GM12878 (cell line): ENCODE results near the gene TMEM252. TPM values are rescaled to one million over a fixed set of nuclear protein-coding genes. Genes with fewer than 3 reads are reported as not detected.

Experiments used
- ATAC-seq: fragments of 200-7000 bp; cut with Tn5 transposase; 3 replicates; pipeline ENCODE4 v1.9.1; 2020; ENCODE audit warnings: mild to moderate bottlenecking, moderate library complexity
- BruUV-seq: library from RNA; stranded (reverse); fragments of 400-500 nt; replicated peaks from 2 replicates; lab custom pipeline; 2021; lab: Mats Ljungman, UMichigan
- CTCF ChIA-PET: fragments of 300-600 bp; sonication (Branson Sonifier 250); formaldehyde crosslinking; extraction: SDS; loops from one replicate; lab custom pipeline; 2021; ENCODE audit warnings: inconsistent platforms; lab: Yijun Ruan, JAX
- POLR2A ChIA-PET: fragments of 350-600 bp; formaldehyde crosslinking; extraction: SDS; loops from one replicate; lab custom pipeline; 2021; ENCODE audit warnings: inconsistent platforms; lab: Charles Lee
- RAD21 ChIA-PET: fragments of 300-600 bp; sonication (Branson Sonifier 250); formaldehyde crosslinking; loops from one replicate; lab custom pipeline; 2023; ENCODE audit warnings: antibody characterized with exemption; ENCODE audit not compliant: unreplicated experiment; lab: Charles Lee
- SMC1A ChIA-PET: fragments of 300-600 bp; sonication (Branson Sonifier 250); formaldehyde crosslinking; loops from one replicate; lab custom pipeline; 2023; ENCODE audit not compliant: unreplicated experiment, uncharacterized antibody; lab: Charles Lee
- DNase-seq: peaks from one replicate; pipeline ENCODE4 v3.0.0-alpha.2; 2011; ENCODE audit warnings: low read depth, low spot score
- FAIRE-seq: peaks from 3 replicates; lab custom pipeline; 2011; peaks lifted over from hg19 to GRCh38; lab: Jason Lieb, UNC
- H2AFZ ChIP-seq: 2 replicates; pipeline ENCODE4 v1.6.0; 2011; ENCODE audit warnings: low read depth, low read length, control low read depth; ENCODE audit not compliant: control insufficient read depth
- H3K27ac ChIP-seq: 2 replicates; pipeline ENCODE4 v1.5.1; 2011; ENCODE audit warnings: control low read depth; ENCODE audit not compliant: control insufficient read depth, insufficient read depth
- H3K27me3 ChIP-seq, 2 experiments: replicated peaks in 1 of 2; 2 replicates each; pipeline versions ENCODE4 v1.6.0 to v1.6.1; 2011; ENCODE audit warnings: low read length in 1 of 2; ENCODE audit not compliant: control insufficient read depth in 2 of 2, insufficient read depth in 2 of 2
- H3K36me3 ChIP-seq, 2 experiments: 2 replicates each; pipeline ENCODE4 v1.5.1; 2011; ENCODE audit warnings: low read length in 1 of 2; ENCODE audit not compliant: control insufficient read depth in 2 of 2, insufficient read depth in 2 of 2
- H3K4me1 ChIP-seq: 2 replicates; pipeline ENCODE4 v1.6.1; 2011; ENCODE audit warnings: mild to moderate bottlenecking, low read length, moderate library complexity, mixed read lengths; ENCODE audit not compliant: control insufficient read depth, insufficient read depth
- H3K4me2 ChIP-seq: 2 replicates; pipeline ENCODE4 v1.6.0; 2011; ENCODE audit warnings: control low read depth; ENCODE audit not compliant: control insufficient read depth, insufficient read depth
- H3K4me3 ChIP-seq: fragments of 200-600 bp; sonication (generic); 2 replicates; pipeline ENCODE4 v1.5.1; 2016
- H3K79me2 ChIP-seq: 2 replicates; pipeline ENCODE4 v1.6.0; 2011; ENCODE audit warnings: low read length; ENCODE audit not compliant: control insufficient read depth, insufficient read depth
- H3K9ac ChIP-seq: 2 replicates; pipeline ENCODE4 v1.8.0; 2011; ENCODE audit warnings: low read length, control low read depth, mixed read lengths; ENCODE audit not compliant: control insufficient read depth, insufficient read depth
- H3K9me3 ChIP-seq: replicated peaks from 3 replicates; pipeline ENCODE4 v1.5.1; 2011; ENCODE audit warnings: mild to moderate bottlenecking, low read length; ENCODE audit not compliant: control insufficient read depth, insufficient read depth
- H4K20me1 ChIP-seq: 2 replicates; pipeline ENCODE4 v1.6.0; 2011; ENCODE audit not compliant: control insufficient read depth, insufficient read depth
- BHLHE40 ChIP-seq, 2 experiments: fragments of 450-650 bp in 1 of 2; IDR thresholded peaks; 2 replicates each; pipeline ENCODE4 v1.6.1; 2011 to 2017; ENCODE audit warnings: low read depth in 2 of 2, borderline replicate concordance in 1 of 2, improper control_type of control experiment in 1 of 2, low read length in 1 of 2, mild to moderate bottlenecking in 1 of 2
- CBFB ChIP-seq: IDR thresholded peaks from 2 replicates; pipeline ENCODE4 v1.6.1; 2016; ENCODE audit warnings: antibody characterized with exemption, low read depth
- CREB1 ChIP-seq: IDR thresholded peaks from 2 replicates; pipeline ENCODE4 v1.6.1; 2012; ENCODE audit warnings: low read depth, mild to moderate bottlenecking, inconsistent platforms
- DPF2 ChIP-seq: fragments of 450-650 bp; IDR thresholded peaks from 2 replicates; pipeline ENCODE4 v1.6.1; 2017; ENCODE audit warnings: mild to moderate bottlenecking
- KDM1A ChIP-seq: fragments of 200-600 bp; sonication (generic); IDR thresholded peaks from 2 replicates; pipeline ENCODE4 v1.6.1; 2016; ENCODE audit warnings: borderline replicate concordance
- LARP7 ChIP-seq: fragments of 450-650 bp; IDR thresholded peaks from 2 replicates; pipeline ENCODE4 v1.6.1; 2017; ENCODE audit warnings: mild to moderate bottlenecking
- MEF2A ChIP-seq: IDR thresholded peaks from 2 replicates; pipeline ENCODE4 v1.6.1; 2011; ENCODE audit warnings: low read depth, mild to moderate bottlenecking, low read length, moderate library complexity; ENCODE audit not compliant: insufficient read depth
- MTA3 ChIP-seq: IDR thresholded peaks from 2 replicates; pipeline ENCODE4 v1.6.1; 2012; ENCODE audit warnings: low read length, inconsistent platforms, borderline replicate concordance
- NFYA ChIP-seq: IDR thresholded peaks from 2 replicates; pipeline ENCODE4 v1.6.1; 2011; ENCODE audit warnings: low read depth, mild to moderate bottlenecking, low read length, improper control_type of control experiment, borderline replicate concordance
- NFYB ChIP-seq: IDR thresholded peaks from 2 replicates; pipeline ENCODE4 v1.6.1; 2011; ENCODE audit warnings: low read depth, mild to moderate bottlenecking, low read length, improper control_type of control experiment, moderate library complexity; ENCODE audit not compliant: insufficient read depth
- RBBP5 ChIP-seq: fragments of 200-600 bp; sonication (generic); conservative IDR thresholded peaks from 2 replicates; pipeline ENCODE4 v1.6.1; 2016
- RUNX3 ChIP-seq: IDR thresholded peaks from 2 replicates; pipeline ENCODE4 v1.6.1; 2012; ENCODE audit warnings: low read length, inconsistent platforms
- WRNIP1 ChIP-seq: IDR thresholded peaks from 2 replicates; pipeline ENCODE4 v1.6.1; 2011; ENCODE audit warnings: low read depth, low read length, improper control_type of control experiment, borderline replicate concordance
- WGBS: methylation state at CpG from one replicate; pipeline ENCODE4 v1.1.6; 2016; ENCODE audit warnings: low lambda C conversion rate; ENCODE audit not compliant: insufficient replicate concordance, insufficient coverage; ENCODE audit errors: missing lambda C conversion rate; 5-methylcytosine and 5-hydroxymethylcytosine counted together
- in situ Hi-C: fragments of 300-500 bp; cut with MboI; formaldehyde crosslinking; loops from 9 replicates; pipeline ENCODE4 v1.14.3; 2018; ENCODE audit warnings: mixed read lengths
- intact Hi-C: fragments of 100-400 bp; cut with micrococcal nuclease; formaldehyde crosslinking; loops from one replicate; pipeline ENCODE4 v1.14.2; 2022; ENCODE audit not compliant: unreplicated experiment
- polyA plus RNA-seq, 11 experiments: library from polyadenylated mRNA; depleted of rRNA in 4 of 11; unstranded in 6 of 11; stranded (reverse) in 5 of 11; fragments of >200 nt; fragmentation: Nextera tagmentation in 4 of 11; fragmentation: Illumina TruSeq in 1 of 11; extraction: Ambion mirVana in 4 of 11; extraction: Trizol in 1 of 11; gene quantifications; 1 replicate in 1 of 11; 2 replicates in 10 of 11; pipeline versions ENCODE4 v1.2.1 to v1.2.3, GENCODE V29; 2011 to 2016; ENCODE audit warnings: inconsistent platforms in 2 of 11, missing spikeins in 2 of 11, low read depth in 1 of 11
- total RNA-seq, 4 experiments: library from RNA; depleted of rRNA in 3 of 4; stranded (reverse); fragments of >200 nt in 3 of 4; fragmentation: Illumina TruSeq in 1 of 4; extraction: Trizol in 1 of 4; gene quantifications; 2 replicates each; pipeline versions ENCODE4 v1.2.1 to v1.2.3, GENCODE V29; 2013 to 2021
- TF ChIP-seq, protein P1 (sequence below): IDR thresholded peaks from 2 replicates; pipeline ENCODE4 v1.6.1; 2011; ENCODE audit warnings: low read depth, low read length, improper control_type of control experiment, borderline replicate concordance
- TF ChIP-seq, protein P2 (sequence below): IDR thresholded peaks from 2 replicates; pipeline ENCODE4 v1.6.1; 2011; ENCODE audit warnings: borderline replicate concordance, low read depth, mild to moderate bottlenecking, moderate library complexity, low read length; ENCODE audit not compliant: insufficient read depth, poor library complexity, severe bottlenecking
- TF ChIP-seq, protein P3 (sequence below): fragments of 450-650 bp; IDR thresholded peaks from 2 replicates; pipeline ENCODE4 v1.6.1; 2016; ENCODE audit warnings: mild to moderate bottlenecking

Gene TMEM252
- total and polyA plus RNA-seq, 10 of the 15 experiments (the other 5 are each of a cell fraction or from before 2014, with no cell fraction given), result not detected

DNA sequence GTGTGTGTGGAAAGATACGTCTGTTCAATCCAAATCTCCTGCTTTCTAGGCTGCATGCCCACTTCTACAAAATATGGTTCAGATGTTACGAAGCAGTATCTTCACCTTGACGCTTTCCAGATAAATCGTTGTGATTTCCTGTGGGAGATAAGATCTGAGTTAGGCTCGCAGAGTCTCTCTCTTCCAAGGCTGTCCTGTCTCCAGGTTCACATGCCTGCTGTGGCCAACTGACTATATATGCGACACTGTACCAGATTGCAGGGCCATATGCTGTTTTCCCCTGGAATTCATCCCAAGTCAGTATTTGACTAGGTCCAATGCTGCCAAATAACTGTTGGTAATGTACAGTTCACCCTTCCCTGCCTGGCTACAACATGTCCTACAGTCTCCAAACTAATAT, 47.9 kb downstream of the TMEM252 start:
- Histone ChIP-seq H3K79me2 (no peaks in the 10 kb centered on the region), H3K4me1 (no peaks in the 10 kb centered on the region), H4K20me1 (no peaks in the 10 kb centered on the region), H3K9me3 (no peaks in the 10 kb centered on the region), H3K27ac (no peak overlapping the region), H2AFZ (no peak overlapping the region), H3K9ac (no peak overlapping the region), H3K27me3 (peaks cover 2 to 11% of the 10 kb centered on the region in 2 experiments; a peak in 3 of 4 replicates), H3K4me2 (no peak overlapping the region), H3K36me3 (no peaks in the 10 kb centered on the region), H3K4me3 (no peak overlapping the region)
- no peak for DNase-seq
- FAIRE-seq, result no peak
- intact Hi-C loops (no loop called here), in situ Hi-C loops (no loop called here)
- ATAC-seq, result no peak
- SMC1A ChIA-PET, result no interaction called here
- 35% methylated on average over 6 of the region's 6 CpGs for whole genome bisulfite sequencing
- no TSS peak for BruUV-seq
- CTCF ChIA-PET, result no interaction called here
- no peak for TF ChIP-seq MEF2A
- TF ChIP-seq DPF2, result no peak
- TF ChIP-seq NFYA, result no peak
- TF ChIP-seq, protein P1, sequence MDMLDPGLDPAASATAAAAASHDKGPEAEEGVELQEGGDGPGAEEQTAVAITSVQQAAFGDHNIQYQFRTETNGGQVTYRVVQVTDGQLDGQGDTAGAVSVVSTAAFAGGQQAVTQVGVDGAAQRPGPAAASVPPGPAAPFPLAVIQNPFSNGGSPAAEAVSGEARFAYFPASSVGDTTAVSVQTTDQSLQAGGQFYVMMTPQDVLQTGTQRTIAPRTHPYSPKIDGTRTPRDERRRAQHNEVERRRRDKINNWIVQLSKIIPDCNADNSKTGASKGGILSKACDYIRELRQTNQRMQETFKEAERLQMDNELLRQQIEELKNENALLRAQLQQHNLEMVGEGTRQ, result no peak
- no peak for TF ChIP-seq RUNX3
- TF ChIP-seq, protein P2, sequence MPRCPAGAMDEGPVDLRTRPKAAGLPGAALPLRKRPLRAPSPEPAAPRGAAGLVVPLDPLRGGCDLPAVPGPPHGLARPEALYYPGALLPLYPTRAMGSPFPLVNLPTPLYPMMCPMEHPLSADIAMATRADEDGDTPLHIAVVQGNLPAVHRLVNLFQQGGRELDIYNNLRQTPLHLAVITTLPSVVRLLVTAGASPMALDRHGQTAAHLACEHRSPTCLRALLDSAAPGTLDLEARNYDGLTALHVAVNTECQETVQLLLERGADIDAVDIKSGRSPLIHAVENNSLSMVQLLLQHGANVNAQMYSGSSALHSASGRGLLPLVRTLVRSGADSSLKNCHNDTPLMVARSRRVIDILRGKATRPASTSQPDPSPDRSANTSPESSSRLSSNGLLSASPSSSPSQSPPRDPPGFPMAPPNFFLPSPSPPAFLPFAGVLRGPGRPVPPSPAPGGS, result no peak
- TF ChIP-seq RBBP5, result no peak
- no peak for TF ChIP-seq CBFB
- TF ChIP-seq KDM1A, result no peak
- no peak for TF ChIP-seq MTA3
- no peak for TF ChIP-seq NFYB
- TF ChIP-seq LARP7, result no peak
- no peak for TF ChIP-seq BHLHE40 (IDR thresholded peaks at IDR 0.05; ENCODE audit: borderline replicate concordance in 1 of 2, low read depth in 2 of 2, low read length in 1 of 2)
- TF ChIP-seq CREB1, result no peak
- TF ChIP-seq, protein P3, sequence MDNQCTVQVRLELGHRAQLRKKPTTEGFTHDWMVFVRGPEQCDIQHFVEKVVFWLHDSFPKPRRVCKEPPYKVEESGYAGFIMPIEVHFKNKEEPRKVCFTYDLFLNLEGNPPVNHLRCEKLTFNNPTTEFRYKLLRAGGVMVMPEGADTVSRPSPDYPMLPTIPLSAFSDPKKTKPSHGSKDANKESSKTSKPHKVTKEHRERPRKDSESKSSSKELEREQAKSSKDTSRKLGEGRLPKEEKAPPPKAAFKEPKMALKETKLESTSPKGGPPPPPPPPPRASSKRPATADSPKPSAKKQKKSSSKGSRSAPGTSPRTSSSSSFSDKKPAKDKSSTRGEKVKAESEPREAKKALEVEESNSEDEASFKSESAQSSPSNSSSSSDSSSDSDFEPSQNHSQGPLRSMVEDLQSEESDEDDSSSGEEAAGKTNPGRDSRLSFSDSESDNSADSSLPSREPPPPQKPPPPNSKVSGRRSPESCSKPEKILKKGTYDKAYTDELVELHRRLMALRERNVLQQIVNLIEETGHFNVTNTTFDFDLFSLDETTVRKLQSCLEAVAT, result no peak
- TF ChIP-seq WRNIP1, result no peak
- TF ChIP-seq, all 136 proteins: peak for 0
- RAD21 ChIA-PET, result no interaction called here
- POLR2A ChIA-PET, result no interaction called here
